Ammon's horn (tissue), 1 donor: ENCODE measurements around the gene KIFAP3.

Experiments
- DNase-seq: peaks from one replicate; pipeline ENCODE4 v3.0.0-alpha.2; 2016; ENCODE audit warnings: low spot score

KIFAP3 gene

GRCh38 chr1:169985757-169986156 lies 88.7 kb downstream of the KIFAP3 start:
- DNase-seq, result no peak

GRCh38 chr1:169974067-169974466 lies 100.4 kb downstream of the KIFAP3 start:
- DNase-seq, result no peak

GRCh38 chr1:169970114-169970513 lies 104.4 kb downstream of the KIFAP3 start:
- no peak for DNase-seq

GRCh38 chr1:169968174-169968573 lies 106.3 kb downstream of the KIFAP3 start:
- DNase-seq, result no peak

GRCh38 chr1:169964206-169964605 lies 110.3 kb downstream of the KIFAP3 start:
- no peak for DNase-seq

GRCh38 chr1:169959686-169960085 lies 114.8 kb downstream of the KIFAP3 start:
- no peak for DNase-seq

- DNase-seq, result no peak
Observed at GRCh38 chr1:169958987-169959386, 115.5 kb downstream of the KIFAP3 start.

- DNase-seq, result no peak
Observed at GRCh38 chr1:169957884-169958283, 116.6 kb downstream of the KIFAP3 start.

GRCh38 chr1:169951108-169951507 lies 123.4 kb downstream of the KIFAP3 start:
- no peak for DNase-seq

GRCh38 chr1:169949139-169949538 lies 125.4 kb downstream of the KIFAP3 start:
- no peak for DNase-seq

GRCh38 chr1:169946206-169946605 lies 128.3 kb downstream of the KIFAP3 start:
- no peak for DNase-seq

GRCh38 chr1:169945181-169945580 lies 129.3 kb downstream of the KIFAP3 start:
- DNase-seq, result peak; percentile 23

GRCh38 chr1:169944621-169945020 lies 129.9 kb downstream of the KIFAP3 start:
- no peak for DNase-seq

- DNase-seq, result no peak
Observed at GRCh38 chr1:169943963-169944526, 130.4 kb downstream of the KIFAP3 start.

- DNase-seq, result no peak
Observed at GRCh38 chr1:169941982-169942830, 132.3 kb downstream of the KIFAP3 start.

- no peak for DNase-seq
Observed at GRCh38 chr1:169933984-169934725, 140.3 kb downstream of the KIFAP3 start.

GRCh38 chr1:169931795-169932231 lies 142.7 kb downstream of the KIFAP3 start:
- no peak for DNase-seq

GRCh38 chr1:169929210-169929526 lies 145.3 kb downstream of the KIFAP3 start:
- no peak for DNase-seq

GRCh38 chr1:169928438-169929209 lies 145.9 kb downstream of the KIFAP3 start:
- DNase-seq, result peak; percentile 36

GRCh38 chr1:169925505-169926482 lies 148.7 kb downstream of the KIFAP3 start:
- no peak for DNase-seq

GRCh38 chr1:169924829-169925228 lies 149.7 kb downstream of the KIFAP3 start:
- no peak for DNase-seq
